SH-SY5Y (cell line): ENCODE data around the gene ATE1.

Source experiments
- GATA2 ChIP-seq: IDR thresholded peaks from 2 replicates; pipeline ENCODE4 v1.6.1; 2011; ENCODE audit warnings: mild to moderate bottlenecking, low read depth, low read length
- GATA3 ChIP-seq: IDR thresholded peaks from 2 replicates; pipeline ENCODE4 v1.6.1; 2011; ENCODE audit warnings: low read depth, mild to moderate bottlenecking, low read length, moderate library complexity

ATE1 gene

DNA sequence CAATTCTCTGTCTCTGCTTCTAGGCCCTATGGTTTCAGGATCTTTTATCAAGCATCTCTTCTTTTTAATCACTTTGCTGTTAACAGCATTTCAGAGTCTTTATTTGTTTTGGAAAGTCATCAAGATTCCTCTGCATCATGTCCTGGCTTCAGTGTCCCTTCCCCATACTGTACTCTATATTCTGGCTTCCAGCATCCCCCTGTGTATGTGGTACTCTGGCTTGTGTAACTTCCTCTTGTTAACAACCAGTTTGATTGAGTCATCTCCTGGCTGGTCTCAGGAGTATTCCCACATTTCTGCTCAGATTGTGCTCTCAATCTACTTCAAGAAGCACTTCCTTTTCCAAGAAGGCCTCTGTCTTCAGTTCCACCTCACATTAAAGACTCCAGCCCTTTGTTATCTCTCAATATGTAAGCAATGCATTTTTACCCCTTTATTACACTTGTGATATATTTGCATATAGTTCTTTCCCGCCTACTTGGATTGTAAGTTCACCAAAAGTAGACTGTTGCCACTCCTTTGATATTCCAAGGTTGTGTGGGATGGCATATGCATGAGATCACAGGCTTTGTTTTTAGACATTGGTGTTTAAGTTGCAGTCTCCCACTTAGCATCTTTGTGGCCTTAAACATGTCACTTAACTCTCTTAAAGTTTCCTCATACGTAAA lies 15.1 kb upstream of the ATE1 start:
- TF ChIP-seq GATA2 (no peak), GATA3 (no peak)

DNA sequence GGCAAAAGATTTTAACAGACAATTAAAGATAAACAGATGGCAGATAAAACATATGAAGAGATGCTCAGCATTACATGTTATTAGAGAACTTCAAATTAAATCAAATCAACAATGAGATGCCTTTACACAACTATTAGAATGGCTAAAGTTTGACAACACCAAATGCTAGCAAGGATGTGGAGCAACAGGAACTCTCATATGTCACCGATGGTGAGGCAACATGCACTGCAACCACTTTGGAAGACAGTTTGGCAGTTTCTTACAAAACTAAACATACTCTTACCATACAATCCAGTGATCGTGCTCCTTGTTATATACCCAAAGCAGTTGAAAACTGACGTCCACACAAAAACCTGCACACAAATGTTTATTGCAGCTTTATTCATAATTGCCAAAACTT lies 13.7 kb upstream of the ATE1 start:
- TF ChIP-seq GATA3 (no peak), GATA2 (no peak)

GRCh38 chr10:121936295-121936694 lies 8.5 kb upstream of the ATE1 start:
- TF ChIP-seq GATA2 (no peak), GATA3 (no peak)

DNA sequence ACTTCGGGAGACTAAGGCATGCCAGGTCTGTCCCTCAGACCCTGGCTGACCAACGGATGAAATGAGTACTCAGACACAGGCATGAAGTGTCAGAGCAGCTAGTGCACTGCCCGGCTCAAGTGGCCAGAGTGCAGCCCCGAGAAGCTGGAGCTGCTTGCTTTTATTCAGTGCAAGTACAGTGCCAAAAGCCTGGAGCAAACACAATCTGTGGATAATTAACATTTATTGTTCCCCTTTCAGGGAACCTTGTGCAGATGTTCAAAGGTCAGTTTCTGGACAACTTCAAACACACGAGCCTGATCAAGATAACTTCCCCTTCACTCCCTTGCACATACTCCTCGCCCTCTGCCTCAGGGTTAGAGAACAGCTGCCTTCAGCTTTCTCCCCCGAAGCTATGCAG lies 7.9 kb upstream of the ATE1 start:
- peak; percentile 87 for TF ChIP-seq GATA2
- TF ChIP-seq GATA3 = 0 out of 2 replicates have a peak, but pooled peaks have one; percentile 44

- TF ChIP-seq GATA3 = no peak
- no peak for TF ChIP-seq GATA2
Measured at GRCh38 chr10:121928528-121928884, 675 bp upstream of the ATE1 start.

- no peak for TF ChIP-seq GATA3
- TF ChIP-seq GATA2 = no peak
Measured at GRCh38 chr10:121927318-121927840, 452 bp downstream of the ATE1 start.

DNA sequence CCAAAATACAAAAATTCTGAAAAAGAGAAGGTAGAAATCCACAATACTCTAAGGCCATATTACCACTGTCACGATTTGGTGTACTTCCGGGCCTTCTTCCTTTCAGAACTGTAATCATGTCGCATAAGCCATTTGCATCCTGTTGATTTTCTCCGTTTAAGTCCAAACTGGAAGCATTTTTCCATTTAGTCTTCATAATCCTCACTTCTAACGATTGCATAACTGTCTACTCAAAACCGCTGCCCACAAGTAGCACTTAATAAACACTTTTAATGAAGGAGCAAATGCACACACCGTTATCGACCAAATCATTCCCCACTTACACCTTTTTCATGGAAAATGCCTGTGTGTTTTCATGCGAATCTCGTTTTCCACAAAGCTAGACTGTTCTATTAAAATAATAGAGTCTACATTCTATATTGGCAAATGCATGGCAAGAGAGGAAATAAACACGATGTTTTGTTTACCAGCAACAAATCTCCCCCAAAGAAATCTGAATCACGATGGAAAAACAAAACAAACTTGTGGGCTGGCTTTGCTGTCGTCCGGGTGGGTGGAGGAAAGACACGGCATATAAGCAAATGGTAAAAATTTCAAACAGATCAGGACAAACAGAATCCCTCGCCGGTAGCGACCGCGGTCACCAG lies 1.0 kb downstream of the ATE1 start:
- TF ChIP-seq GATA3 (no peak), GATA2 (no peak)

DNA sequence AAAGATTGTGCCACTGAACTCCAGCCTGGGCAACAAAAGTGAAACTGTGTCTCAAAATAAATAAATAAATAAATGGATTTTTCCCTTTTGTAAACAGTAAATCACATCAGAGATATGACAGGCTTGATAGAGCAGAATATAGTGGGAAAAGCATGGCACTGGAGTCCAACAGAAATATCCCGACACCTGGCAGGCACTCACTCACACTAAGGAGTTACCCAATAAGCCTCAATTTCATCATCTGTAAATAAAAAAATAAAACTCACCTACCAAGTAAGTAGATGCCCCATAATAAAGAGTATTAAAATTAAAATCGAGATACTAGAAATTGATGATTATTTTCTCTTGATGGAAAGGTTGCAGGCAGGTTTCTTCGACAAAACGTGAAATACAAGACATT lies 1.7 kb downstream of the ATE1 start:
- TF ChIP-seq GATA3 = no peak
- no peak for TF ChIP-seq GATA2

- TF ChIP-seq GATA3 (peak; percentile 92), GATA2 (peak; percentile 95)
Measured at GRCh38 chr10:121921238-121921931, 6.4 kb downstream of the ATE1 start.

- TF ChIP-seq GATA2 = no peak
- TF ChIP-seq GATA3 = no peak
Measured at GRCh38 chr10:121919666-121920065, 8.2 kb downstream of the ATE1 start.

DNA sequence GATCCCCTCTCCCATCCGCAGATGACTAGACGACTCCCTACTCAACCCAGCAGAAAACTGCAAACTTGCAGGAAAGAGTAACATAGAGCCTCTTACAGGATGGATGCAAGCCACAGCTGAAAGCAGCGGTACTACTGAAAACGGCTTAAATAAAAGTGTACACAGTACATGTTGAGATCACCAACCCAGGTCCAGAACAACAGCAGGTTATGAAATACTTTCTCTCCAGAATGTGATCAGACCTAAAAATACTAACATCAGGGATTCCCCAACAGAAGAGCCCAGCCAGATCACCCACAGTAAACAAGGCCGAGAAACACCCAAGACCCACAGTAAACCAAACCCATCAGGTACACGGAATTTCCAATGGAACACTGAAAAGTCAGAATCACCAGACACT lies 13.2 kb downstream of the ATE1 start:
- no peak for TF ChIP-seq GATA2
- TF ChIP-seq GATA3 = no peak

- TF ChIP-seq GATA2 (no peak), GATA3 (no peak)
Measured at GRCh38 chr10:121911421-121911697, 16.5 kb downstream of the ATE1 start.

DNA sequence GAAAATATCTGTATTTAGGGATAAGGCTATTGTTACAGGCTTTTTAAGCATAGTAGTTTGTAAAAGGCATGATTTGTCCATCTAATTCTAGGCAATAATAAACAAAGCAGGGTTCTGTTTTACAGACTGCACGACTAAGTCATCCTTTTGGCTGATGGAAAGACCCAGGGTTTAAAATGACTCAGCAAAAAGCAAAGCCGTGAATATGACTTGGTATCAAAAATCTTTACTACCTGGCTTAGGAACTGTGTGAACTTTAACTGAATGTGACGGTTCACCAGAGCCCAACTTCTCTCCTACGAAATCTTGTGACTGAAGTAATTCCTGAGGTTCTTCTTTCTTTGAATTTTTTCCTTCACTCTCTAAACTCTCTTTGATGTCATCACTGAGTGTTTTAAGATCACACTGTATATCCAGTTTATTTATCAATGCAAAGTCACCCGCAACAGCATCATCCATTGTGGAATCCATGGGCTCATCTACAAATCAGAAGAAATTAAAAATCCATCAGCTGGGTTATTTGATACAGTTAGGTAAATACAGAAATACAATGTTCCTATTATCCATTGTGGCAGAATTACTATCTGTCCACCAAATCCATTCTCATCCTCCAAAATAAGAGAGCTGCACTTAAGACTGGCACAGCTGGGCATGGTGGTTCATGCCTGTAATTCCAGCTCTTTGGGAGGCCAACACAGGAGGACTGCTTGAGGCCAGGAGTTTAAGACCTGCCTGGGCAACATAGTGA lies 17.0 kb downstream of the ATE1 start:
- TF ChIP-seq GATA3 = no peak

- TF ChIP-seq GATA3 (no peak), GATA2 (no peak)
Measured at GRCh38 chr10:121904888-121905287, 22.9 kb downstream of the ATE1 start.
